K562 (cell line): ENCODE results near the gene APOLD1. TPM values are rescaled to one million over a fixed set of nuclear protein-coding genes. Genes with fewer than 3 reads are reported as not detected.

ENCODE experiments used
- ATAC-seq: fragments of 200-7000 bp; cut with Tn5 transposase; 3 replicates; pipeline ENCODE4 v1.9.1; 2020; ENCODE audit warnings: moderate library complexity
- BruUV-seq: library from RNA; stranded (reverse); fragments of 400-500 nt; replicated peaks from 2 replicates; lab custom pipeline; 2021; lab: Mats Ljungman, UMichigan
- CTCF ChIA-PET: fragments of 300-600 bp; formaldehyde crosslinking; extraction: SDS; loops from one replicate; lab custom pipeline; 2021; ENCODE audit warnings: low intra/inter-chr PET ratio; lab: Yijun Ruan, JAX
- POLR2A ChIA-PET: fragments of 300-600, 350-650 bp; sonication (Branson Sonifier 250); formaldehyde crosslinking; extraction: SDS; loops from one replicate; lab custom pipeline; 2021; ENCODE audit warnings: antibody characterized with exemption, inconsistent platforms; lab: Yijun Ruan, JAX
- DNase-seq, 4 experiments: peaks; one replicate each; pipeline versions ENCODE4 v3.0.0 to v3.0.0-alpha.2; 2011 to 2018; ENCODE audit warnings: low spot score in 3 of 4, mixed read lengths in 3 of 4; ENCODE audit errors: extremely low read depth in 1 of 4
- FAIRE-seq: peaks from 2 replicates; lab custom pipeline; 2011; peaks lifted over from hg19 to GRCh38; lab: Jason Lieb, UNC
- H2AFZ ChIP-seq: 2 replicates; pipeline ENCODE4 v1.6.0; 2011; ENCODE audit warnings: low read depth, low read length, control low read depth, inconsistent platforms
- H3K27ac ChIP-seq: fragments of 200-600 bp; 3 replicates; pipeline ENCODE4 v1.8.0; 2011; ENCODE audit warnings: low read depth, mild to moderate bottlenecking, control low read depth, inconsistent platforms, low read length, moderate library complexity, mixed read lengths; ENCODE audit errors: extremely low read depth
- H3K27me3 ChIP-seq, 2 experiments: fragments of 300-600 bp in 1 of 2; 2 replicates in 1 of 2; 3 replicates in 1 of 2; pipeline versions ENCODE4 v1.6.0 to v1.8.0; 2011; ENCODE audit warnings: inconsistent platforms in 2 of 2, low read length in 2 of 2, mild to moderate bottlenecking in 1 of 2, mixed read lengths in 1 of 2, moderate library complexity in 1 of 2; ENCODE audit not compliant: control insufficient read depth in 2 of 2, insufficient read depth in 2 of 2
- H3K36me3 ChIP-seq: fragments of 300-600 bp; 3 replicates; pipeline ENCODE4 v1.8.0; 2011; ENCODE audit warnings: mild to moderate bottlenecking, low read length, inconsistent platforms; ENCODE audit not compliant: control insufficient read depth, insufficient read depth
- H3K4me1 ChIP-seq, 2 experiments: fragments of 200-600 bp in 1 of 2; replicated peaks in 1 of 2; 2 replicates in 1 of 2; 3 replicates in 1 of 2; pipeline versions ENCODE4 v1.5.1 to v1.8.0; 2011; ENCODE audit warnings: inconsistent platforms in 2 of 2, low read length in 2 of 2, mild to moderate bottlenecking in 1 of 2, mixed read lengths in 1 of 2, moderate library complexity in 1 of 2; ENCODE audit not compliant: control insufficient read depth in 2 of 2, insufficient read depth in 2 of 2
- H3K4me2 ChIP-seq: 2 replicates; pipeline ENCODE4 v1.6.1; 2011; ENCODE audit warnings: low read length, control low read depth, inconsistent platforms, mixed read lengths; ENCODE audit not compliant: insufficient read depth
- H3K4me3 ChIP-seq: fragments of 200-600 bp; sonication (generic), shearing (Covaris generic); 2 replicates; pipeline ENCODE4 v1.5.1; 2016; ENCODE audit warnings: control low read depth, inconsistent platforms
- H3K79me2 ChIP-seq: fragments of 200-600 bp; 3 replicates; pipeline ENCODE4 v1.8.0; 2011; ENCODE audit warnings: low read length, inconsistent platforms; ENCODE audit not compliant: control insufficient read depth, insufficient read depth
- H3K9ac ChIP-seq, 2 experiments: 2 replicates each; pipeline versions ENCODE4 v1.6.0 to v1.6.1; 2011; ENCODE audit warnings: low read depth in 2 of 2, low read length in 2 of 2, control low read depth in 1 of 2, inconsistent platforms in 1 of 2, mild to moderate bottlenecking in 1 of 2, mixed read lengths in 1 of 2; ENCODE audit not compliant: insufficient read depth in 1 of 2
- H3K9me1 ChIP-seq: one replicate; pipeline ENCODE4 v1.6.0; 2011; ENCODE audit warnings: inconsistent platforms, mild to moderate bottlenecking, low read length, moderate library complexity; ENCODE audit not compliant: control insufficient read depth, insufficient read depth
- H3K9me3 ChIP-seq: replicated peaks from 2 replicates; pipeline ENCODE4 v1.5.1; 2011; ENCODE audit warnings: low read depth, low read length, inconsistent platforms; ENCODE audit not compliant: control insufficient read depth, insufficient read depth
- H4K20me1 ChIP-seq: replicated peaks from 2 replicates; pipeline ENCODE4 v1.6.1; 2011; ENCODE audit warnings: low read length, inconsistent platforms, mixed read lengths; ENCODE audit not compliant: control insufficient read depth, insufficient read depth
- ATF1 ChIP-seq, 2 experiments: fragments of 450-650 bp in 1 of 2; IDR thresholded peaks; 2 replicates each; pipeline ENCODE4 v1.6.1; 2016; ENCODE audit warnings: missing compliant biosample characterization in 1 of 2, missing genetic modification characterization in 1 of 2
- C11orf30 ChIP-seq: fragments of 450-650 bp; IDR thresholded peaks from 2 replicates; pipeline ENCODE4 v1.6.1; 2016; ENCODE audit warnings: low read depth, mild to moderate bottlenecking
- CTBP1 ChIP-seq: fragments of 450-650 bp; IDR thresholded peaks from 2 replicates; pipeline ENCODE4 v1.6.1; 2016; ENCODE audit warnings: borderline replicate concordance
- CTCFL ChIP-seq: IDR thresholded peaks from 2 replicates; pipeline ENCODE4 v1.6.1; 2011; ENCODE audit warnings: borderline replicate concordance, low read depth, mild to moderate bottlenecking, moderate library complexity, low read length; ENCODE audit not compliant: insufficient read depth, poor library complexity, severe bottlenecking
- MAFK ChIP-seq: IDR thresholded peaks from 2 replicates; pipeline ENCODE4 v1.6.1; 2011; ENCODE audit warnings: low read length, improper control_type of control experiment
- NCOA2 ChIP-seq, 2 experiments: fragments of 450-650 bp; IDR thresholded peaks; 2 replicates each; pipeline ENCODE4 v1.6.1; 2018; ENCODE audit warnings: mild to moderate bottlenecking in 2 of 2, moderate library complexity in 1 of 2; ENCODE audit not compliant: partially characterized antibody in 2 of 2
- WGBS: fragments of 100-300 bp; shearing (Covaris generic); methylation state at CpG from one replicate; pipeline ENCODE4 v1.1.6; 2016; ENCODE audit warnings: low coverage, mixed read lengths; ENCODE audit not compliant: insufficient coverage; ENCODE audit errors: missing lambda C conversion rate; 5-methylcytosine and 5-hydroxymethylcytosine counted together
- in situ Hi-C: fragments of 300-500 bp; cut with MboI; formaldehyde crosslinking; loops from 4 replicates; pipeline ENCODE4 v1.15.0; 2018; ENCODE audit warnings: inconsistent platforms, mixed read lengths
- intact Hi-C: fragments of 100-400 bp; cut with micrococcal nuclease; formaldehyde crosslinking; loops from 2 replicates; pipeline ENCODE4 v1.14.2; 2022
- polyA plus RNA-seq, 8 experiments: library from polyadenylated mRNA; depleted of rRNA in 4 of 8; stranded (reverse) in 5 of 8; unstranded in 3 of 8; fragments of >200 nt; fragmentation: Nextera tagmentation in 2 of 8; fragmentation: Illumina TruSeq in 1 of 8; extraction: Ambion mirVana in 2 of 8; extraction: Trizol in 1 of 8; gene quantifications; 2 replicates each; pipeline versions ENCODE4 v1.2.1 to v1.2.3, GENCODE V29; 2011 to 2014; ENCODE audit warnings: inconsistent platforms in 1 of 8, missing spikeins in 1 of 8
- total RNA-seq, 7 experiments: library from RNA; depleted of rRNA in 6 of 7; stranded (reverse); fragments of >200 nt in 6 of 7; fragmentation: Illumina TruSeq in 2 of 7; extraction: Trizol in 2 of 7; gene quantifications; 2 replicates each; pipeline versions ENCODE4 v1.2.1 to v1.2.3, GENCODE V29; 2011 to 2021; ENCODE audit warnings: low replicate concordance in 1 of 7
- TF ChIP-seq, protein P1 (sequence below): fragments of 250-450 bp; sonication (Bioruptor Pico); IDR thresholded peaks from 2 replicates; pipeline ENCODE4 v1.5.0; 2021

APOLD1 gene
- total and polyA plus RNA-seq, 9 of the 15 experiments (the other 6 are each of a cell fraction or from before 2014, with no cell fraction given) = 0.28 to 1.1 (median 0.61) TPM

GRCh38 chr12:12796928-12797793 lies 11.7 kb downstream of the APOLD1 start:
- H3K9me3 ChIP-seq = no peaks in the 10 kb centered on the region
- H3K4me1 ChIP-seq = peaks cover 3 to 17% of the 10 kb centered on the region in 2 experiments; a peak in 3 of 5 replicates
- CTCF ChIA-PET = no interaction called here
- no peak for ATAC-seq
- TF ChIP-seq CTCFL (no peak), C11orf30 (peak; percentile 22; the same call in 1 of the 2 replicates), ATF1 (CRISPR knock-in tag; IDR thresholded peaks at IDR 0.05) (no peak), ATF1 (tag; IDR thresholded peaks at IDR 0.05) (no peak), MAFK (no peak), CTBP1 (no peak), NCOA2 (IDR thresholded peaks at IDR 0.05; ENCODE audit: partially characterized antibody in 2 of 2) (no peak)
- TF ChIP-seq, protein P1, sequence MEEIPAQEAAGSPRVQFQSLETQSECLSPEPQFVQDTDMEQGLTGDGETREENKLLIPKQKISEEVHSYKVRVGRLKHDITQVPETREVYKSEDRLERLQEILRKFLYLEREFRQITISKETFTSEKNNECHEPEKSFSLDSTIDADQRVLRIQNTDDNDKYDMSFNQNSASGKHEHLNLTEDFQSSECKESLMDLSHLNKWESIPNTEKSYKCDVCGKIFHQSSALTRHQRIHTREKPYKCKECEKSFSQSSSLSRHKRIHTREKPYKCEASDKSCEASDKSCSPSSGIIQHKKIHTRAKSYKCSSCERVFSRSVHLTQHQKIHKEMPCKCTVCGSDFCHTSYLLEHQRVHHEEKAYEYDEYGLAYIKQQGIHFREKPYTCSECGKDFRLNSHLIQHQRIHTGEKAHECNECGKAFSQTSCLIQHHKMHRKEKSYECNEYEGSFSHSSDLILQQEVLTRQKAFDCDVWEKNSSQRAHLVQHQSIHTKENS (CRISPR knock-in tag) = no peak
- TF ChIP-seq, all 486 proteins: peak for 1
- Histone ChIP-seq H3K27me3 (no peaks in the 10 kb centered on the region), H3K4me3 (no peak overlapping the region), H2AFZ (no peak overlapping the region), H3K79me2 (no peaks in the 10 kb centered on the region), H3K27ac (no peak overlapping the region), H3K4me2 (no peak overlapping the region), H4K20me1 (no peaks in the 10 kb centered on the region), H3K9ac (no peak overlapping the region; a peak in 1 of 4 replicates), H3K36me3 (no peaks in the 10 kb centered on the region), H3K9me1 (no peaks in the 10 kb centered on the region)
- WGBS = 49% methylated on average over 8 of the region's 9 CpGs
- POLR2A ChIA-PET = no interaction called here
- FAIRE-seq = no peak
- intact Hi-C loops = no loop called here
- BruUV-seq = no TSS peak
- in situ Hi-C loops = no loop called here
- DNase-seq = no peak
